Measurements from ENCODE around the gene CEP85L.

DNA sequence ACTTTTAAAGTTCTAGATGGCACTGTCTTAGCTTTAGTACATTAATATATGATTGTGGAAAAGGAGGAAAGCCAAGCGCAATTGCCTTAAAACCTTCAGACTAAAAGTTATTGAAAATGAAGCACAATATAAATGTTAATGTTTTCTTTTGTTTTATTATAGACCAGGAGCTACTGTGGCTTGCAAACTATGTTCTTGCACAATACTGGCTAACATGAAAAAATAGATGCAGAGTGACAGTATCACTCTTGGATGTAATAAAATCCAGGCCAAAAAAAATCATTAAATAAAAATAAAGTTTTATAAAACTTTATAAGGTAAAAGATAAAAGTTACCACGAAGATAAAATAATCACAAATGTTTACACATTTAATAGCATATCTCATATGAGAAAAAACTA is 121.6 kb downstream of the CEP85L start:
- no peak for TF ChIP-seq POLR2AphosphoS5 (IDR thresholded peaks at IDR 0.05)
- no peak for TF ChIP-seq POLR2A (IDR thresholded peaks at IDR 0.05)
- TF ChIP-seq CTCF (IDR thresholded peaks at IDR 0.05), result no peak

Measured in transverse colon (tissue), 4 donors.